ENCODE results near the gene TMEM179B.
"Not testable (repeated sequence)": the region's sequence is repeated elsewhere in the genome, so short reads cannot be mapped to it uniquely, and the experiment has no call there.

Gene TMEM179B

GRCh38 chr11:62791501-62792201 is 4.4 kb downstream of the TMEM179B start, which contains the start of gene TMEM223:
Gene TMEM223 (minus strand): TSS chr11:62792006. CDS start chr11:62791994, 12 bp downstream.
- DNase-seq = peak; percentile 94

GRCh38 chr11:62792202-62792575 is 5.0 kb downstream of the TMEM179B start:
- peak; percentile 42 for DNase-seq

- no peak for DNase-seq
These were observed 7.1 kb downstream of the TMEM179B start for GRCh38 chr11:62794201-62794775.

- DNase-seq = no peak
These were observed 9.1 kb downstream of the TMEM179B start for GRCh38 chr11:62796281-62796680.

GRCh38 chr11:62799486-62799885 is 12.3 kb downstream of the TMEM179B start:
- DNase-seq = no peak

GRCh38 chr11:62801071-62801470 is 13.9 kb downstream of the TMEM179B start:
- DNase-seq = no peak

GRCh38 chr11:62804310-62805075 is 17.3 kb downstream of the TMEM179B start:
- DNase-seq = no peak

GRCh38 chr11:62805076-62805892 is 18.1 kb downstream of the TMEM179B start, which contains the start of gene NXF1:
Gene NXF1 (minus strand): TSS chr11:62805440. CDS start chr11:62805356, 84 bp downstream.
- peak; percentile 96 for DNase-seq

GRCh38 chr11:62805961-62806441 is 18.8 kb downstream of the TMEM179B start:
- peak; percentile 38 for DNase-seq

GRCh38 chr11:62806611-62807121 is 19.5 kb downstream of the TMEM179B start:
- DNase-seq = peak; percentile 39

- no peak for DNase-seq
These were observed 23.5 kb downstream of the TMEM179B start for GRCh38 chr11:62810748-62811147.

GRCh38 chr11:62811659-62812058 is 24.5 kb downstream of the TMEM179B start:
- no peak for DNase-seq

- no peak for DNase-seq
These were observed 29.4 kb downstream of the TMEM179B start for GRCh38 chr11:62816557-62816956.

GRCh38 chr11:62817129-62817528 is 29.9 kb downstream of the TMEM179B start:
- DNase-seq = no peak

- DNase-seq = no peak
These were observed 36.5 kb downstream of the TMEM179B start for GRCh38 chr11:62823677-62824076.

- not testable (repeated sequence) for DNase-seq
These were observed 40.9 kb downstream of the TMEM179B start for GRCh38 chr11:62828130-62828529.

GRCh38 chr11:62830904-62831519 is 43.8 kb downstream of the TMEM179B start:
- DNase-seq = peak; percentile 57

- peak; percentile 100 for DNase-seq
These were observed 44.5 kb downstream of the TMEM179B start, which contains the start of gene STX5 for GRCh38 chr11:62831520-62832335. Gene STX5 (minus strand): TSS chr11:62832051. CDS start chr11:62831243, 808 bp downstream.

- DNase-seq = peak; percentile 53
These were observed 45.4 kb downstream of the TMEM179B start, which contains the start of gene TEX54 for GRCh38 chr11:62832336-62833234. Gene TEX54 (minus strand): TSS chr11:62832841.

GRCh38 chr11:62835336-62835735 is 48.1 kb downstream of the TMEM179B start:
- no peak for DNase-seq

Data from femur (tissue), 1 donor.